GM21619 (cell line): ENCODE measurements around the gene GRK4.
"Not testable (repeated sequence)": the region's sequence is repeated elsewhere in the genome, so short reads cannot be mapped to it uniquely, and the experiment has no call there.

Source experiments
- ATAC-seq: cut with Tn5 transposase; IDR thresholded peaks from one replicate; pipeline ENCODE4 v1.9.1; 2021; ENCODE audit not compliant: unreplicated experiment

The GRK4 gene

GRCh38 chr4:2930758-2931511 lies 32.4 kb upstream of the GRK4 start:
- ATAC-seq, result no peak

GRCh38 chr4:2931512-2932301 lies 31.7 kb upstream of the GRK4 start:
- peak; percentile 37 for ATAC-seq

GRCh38 chr4:2932321-2932950 lies 30.9 kb upstream of the GRK4 start:
- ATAC-seq, result no peak

- no peak for ATAC-seq
Measured at GRCh38 chr4:2932951-2933565, 30.3 kb upstream of the GRK4 start.

GRCh38 chr4:2933566-2934076 lies 29.8 kb upstream of the GRK4 start:
- no peak for ATAC-seq

- no peak for ATAC-seq
Measured at GRCh38 chr4:2934077-2934812, 29.1 kb upstream of the GRK4 start.

GRCh38 chr4:2934813-2935761 lies 28.3 kb upstream of the GRK4 start:
- peak; percentile 44 for ATAC-seq

- ATAC-seq, result no peak
Measured at GRCh38 chr4:2935762-2936743, 27.3 kb upstream of the GRK4 start.

GRCh38 chr4:2936773-2937145 lies 26.6 kb upstream of the GRK4 start:
- ATAC-seq, result peak; percentile 28

GRCh38 chr4:2937146-2937857 lies 26.1 kb upstream of the GRK4 start:
- no peak for ATAC-seq

GRCh38 chr4:2937986-2938385 lies 25.4 kb upstream of the GRK4 start:
- ATAC-seq, result no peak

GRCh38 chr4:2938411-2938810 lies 25.0 kb upstream of the GRK4 start:
- ATAC-seq, result not testable (repeated sequence)

- ATAC-seq, result no peak
Measured at GRCh38 chr4:2938906-2939305, 24.5 kb upstream of the GRK4 start.

- ATAC-seq, result no peak
Measured at GRCh38 chr4:2939383-2940243, 23.8 kb upstream of the GRK4 start.

GRCh38 chr4:2940267-2941137 lies 22.9 kb upstream of the GRK4 start:
- ATAC-seq, result no peak
